Measurements from ENCODE around the gene UBE4B. TPM values are rescaled to one million over a fixed set of nuclear protein-coding genes. Genes with fewer than 3 reads are reported as not detected.

The UBE4B gene
- 21.7 and 24.9 TPM in 2 replicates for total RNA-seq

GRCh38 chr1:10032590-10033358 lies at the start of gene UBE4B:
Gene UBE4B (plus strand): TSS chr1:10032958. CDS start chr1:10033671, 713 bp downstream.

DNA sequence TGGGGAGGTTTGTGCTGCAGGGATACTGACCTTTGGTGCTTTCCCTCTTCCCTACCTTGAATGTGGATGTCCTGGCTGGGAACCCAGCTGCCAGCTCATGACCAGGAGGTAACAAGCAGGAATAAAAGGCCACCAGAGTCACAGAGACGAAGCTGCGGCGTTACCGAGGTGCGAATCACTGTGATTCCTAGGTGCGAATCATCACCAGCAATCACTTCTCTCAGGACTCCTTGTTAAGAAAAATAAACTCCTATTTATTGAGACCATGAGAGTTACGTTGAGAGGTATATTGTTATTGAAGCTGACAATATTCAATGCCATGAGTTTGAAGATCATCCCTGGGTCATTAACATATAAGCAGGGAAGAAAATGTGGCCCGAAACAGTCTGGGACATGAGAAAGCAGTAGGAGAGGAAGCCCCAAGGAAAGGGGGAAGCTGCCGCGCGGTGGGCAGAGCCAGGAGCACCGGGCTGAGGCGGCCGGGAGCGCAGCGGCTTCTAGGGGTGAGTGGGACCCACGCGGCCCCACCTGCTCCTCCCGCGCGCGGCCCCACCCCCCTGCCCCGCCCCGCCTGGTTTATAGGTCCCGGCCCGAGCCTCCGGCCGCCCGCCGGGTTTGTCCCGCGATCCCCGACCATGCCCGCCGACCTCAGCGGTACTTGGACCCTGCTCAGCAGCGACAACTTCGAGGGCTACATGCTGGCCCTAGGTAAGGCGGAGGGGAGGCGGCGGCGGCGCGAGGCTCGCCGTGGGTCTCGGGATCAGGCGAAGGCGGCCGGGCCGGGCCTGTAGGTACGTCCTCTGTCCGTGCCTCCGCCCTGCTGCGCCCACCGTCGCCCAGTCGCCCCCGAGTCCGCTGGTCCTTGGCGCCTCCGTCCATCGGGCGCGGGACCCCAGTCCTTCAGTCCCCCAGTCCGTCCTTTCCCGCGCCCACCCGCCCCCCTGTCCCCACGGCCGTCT lies 35.9 kb upstream of the UBE4B start, which contains the start of gene RBP7:
RBP7 (plus strand) TSS at position 605 of the 959 bp plus-strand sequence; CDS start at position 636, 31 bp downstream.

GRCh38 chr1:10209905-10210810 lies 177.4 kb downstream of the UBE4B start, which contains the start of gene KIF1B:
Gene KIF1B (plus strand): TSS chr1:10210570. CDS start chr1:10232329, 21,759 bp downstream.

Other genes starting within 250 kb of the UBE4B start
- 59.4 and 77.4 TPM in 2 replicates for gene CLSTN1, start 209.0 kb upstream of the UBE4B start, total RNA-seq
- 20.6 and 26.9 TPM in 2 replicates for gene CTNNBIP1, start 122.7 kb upstream of the UBE4B start, total RNA-seq
- gene LZIC, start 89.6 kb upstream of the UBE4B start, total RNA-seq = 21.5 and 23.8 TPM in 2 replicates
- gene NMNAT1, start 89.5 kb upstream of the UBE4B start, total RNA-seq = 6.7 and 14.3 TPM in 2 replicates
- gene RBP7, start 35.7 kb upstream of the UBE4B start, total RNA-seq = 5.1 TPM in 1 of 2 replicates, not detected in the other
- gene KIF1B, start 177.6 kb downstream of the UBE4B start, total RNA-seq = 16.1 and 23.2 TPM in 2 replicates